Karpas-422 (cell line): Measurements from ENCODE around the gene ITIH3. TPM values are rescaled to one million over a fixed set of nuclear protein-coding genes. Genes with fewer than 3 reads are reported as not detected.

Source experiments
- DNase-seq: peaks from one replicate; pipeline ENCODE4 v3.0.0-alpha.2; 2015
- H2AFZ ChIP-seq: fragments of 200-600 bp; sonication (generic); 2 replicates; pipeline ENCODE4 v1.6.1; 2014; ENCODE audit warnings: antibody characterized with exemption, low read length, mixed read lengths
- H3K27ac ChIP-seq: fragments of 200-600 bp; sonication (generic); 2 replicates; pipeline ENCODE4 v1.5.1; 2014; ENCODE audit warnings: mild to moderate bottlenecking, low read length, moderate library complexity
- H3K27me3 ChIP-seq: fragments of 200-600 bp; sonication (generic); 2 replicates; pipeline ENCODE4 v1.6.1; 2014; ENCODE audit warnings: low read length, mixed read lengths
- H3K36me3 ChIP-seq: fragments of 200-600 bp; sonication (generic); 2 replicates; pipeline ENCODE4 v1.6.1; 2014; ENCODE audit warnings: low read length, mixed read lengths; ENCODE audit not compliant: insufficient read depth
- H3K4me1 ChIP-seq: fragments of 200-600 bp; sonication (generic); 2 replicates; pipeline ENCODE4 v1.6.1; 2014; ENCODE audit warnings: mild to moderate bottlenecking, low read length, mixed read lengths
- H3K4me2 ChIP-seq: fragments of 200-600 bp; sonication (generic); 2 replicates; pipeline ENCODE4 v1.6.1; 2014; ENCODE audit warnings: low read length, low read depth, mild to moderate bottlenecking; ENCODE audit not compliant: poor library complexity, severe bottlenecking
- H3K4me3 ChIP-seq: fragments of 200-600 bp; sonication (generic); 2 replicates; pipeline ENCODE4 v1.5.1; 2014; ENCODE audit warnings: mild to moderate bottlenecking, antibody characterized with exemption, low read length, mixed read lengths
- H3K79me2 ChIP-seq: fragments of 200-600 bp; sonication (generic); 2 replicates; pipeline ENCODE4 v1.6.1; 2014; ENCODE audit warnings: mild to moderate bottlenecking, low read length, mixed read lengths
- H3K9ac ChIP-seq: fragments of 200-600 bp; sonication (generic); 2 replicates; pipeline ENCODE4 v1.6.0; 2014; ENCODE audit warnings: low read length
- H3K9me2 ChIP-seq: fragments of 200-600 bp; sonication (generic), shearing (Covaris generic); replicated peaks from 2 replicates; pipeline ENCODE4 v1.6.0; 2014; ENCODE audit warnings: mild to moderate bottlenecking, low read length, moderate library complexity; ENCODE audit not compliant: insufficient read depth
- H3K9me3 ChIP-seq: fragments of 300-700, 200-600 bp; sonication (generic); 2 replicates; pipeline ENCODE4 v1.6.1; 2014; ENCODE audit warnings: low read length, mixed read lengths
- H4K20me1 ChIP-seq: fragments of 200-600 bp; sonication (generic); 2 replicates; pipeline ENCODE4 v1.6.1; 2014; ENCODE audit warnings: mild to moderate bottlenecking, antibody characterized with exemption, low read length, low read depth; ENCODE audit not compliant: insufficient read depth
- total RNA-seq: library from RNA; depleted of rRNA; stranded (reverse); fragments of >200 nt; shearing (Covaris generic); gene quantifications from 2 replicates; pipeline ENCODE4 v1.2.3, GENCODE V29; 2014; ENCODE audit warnings: low replicate concordance; rRNA removed

Gene ITIH3
- not detected in 2 replicates for total RNA-seq

- H3K9ac ChIP-seq: no peak within 1 kb of the TSS
Measured at GRCh38 chr3:52794612-52795099, at the start of gene ITIH3. ITIH3 (plus strand) TSS chr3:52794796; CDS start chr3:52794804, 8 bp downstream.

GRCh38 chr3:52752045-52752660 is 42.4 kb upstream of the ITIH3 start:
- Histone ChIP-seq H3K9ac (no peak overlapping the region), H3K27me3 (no peaks in the 10 kb centered on the region), H2AFZ (no peak overlapping the region), H3K9me3 (no peaks in the 10 kb centered on the region), H3K4me2 (peak overlapping the region; percentile 26), H4K20me1 (no peaks in the 10 kb centered on the region), H3K79me2 (no peaks in the 10 kb centered on the region), H3K9me2 (no peaks in the 10 kb centered on the region), H3K4me3 (no peak overlapping the region), H3K4me1 (peaks cover 11% of the 10 kb centered on the region), H3K36me3 (peaks cover 30% of the 10 kb centered on the region), H3K27ac (peak overlapping the region; percentile 17; the same call in 1 of the 2 replicates)
- DNase-seq: no peak

More at GRCh38 chr3:52794612-52795099, at the start of gene ITIH3:
- Histone ChIP-seq H4K20me1 (no peaks in the 10 kb centered on the region), H3K27ac (no peak within 1 kb of the TSS), H3K9me3 (no peaks in the 10 kb centered on the region), H3K4me1 (no peaks in the 10 kb centered on the region), H3K9me2 (no peaks in the 10 kb centered on the region), H3K79me2 (no peaks in the 10 kb centered on the region), H2AFZ (no peak within 1 kb of the TSS), H3K36me3 (no peaks in the 10 kb centered on the region), H3K27me3 (no peaks in the 10 kb centered on the region), H3K4me3 (no peak within 1 kb of the TSS), H3K4me2 (no peak within 1 kb of the TSS)
- no peak for DNase-seq

- H3K4me2 ChIP-seq: no peak overlapping the region
- H3K27ac ChIP-seq: no peak overlapping the region
- peaks cover 31% of the 10 kb centered on the region; the same call in 1 of the 2 replicates for H3K36me3 ChIP-seq
- no peaks in the 10 kb centered on the region for H3K79me2 ChIP-seq
- peaks cover 11% of the 10 kb centered on the region for H3K4me1 ChIP-seq
- H4K20me1 ChIP-seq: no peaks in the 10 kb centered on the region
- H3K9me2 ChIP-seq: no peaks in the 10 kb centered on the region
- no peaks in the 10 kb centered on the region for H3K9me3 ChIP-seq
- H3K4me3 ChIP-seq: no peak overlapping the region
- no peak overlapping the region for H3K9ac ChIP-seq
- no peaks in the 10 kb centered on the region for H3K27me3 ChIP-seq
- no peak overlapping the region for H2AFZ ChIP-seq
- DNase-seq: no peak
Measured at GRCh38 chr3:52754373-52754772, 40.2 kb upstream of the ITIH3 start.

- no peaks in the 10 kb centered on the region for H3K79me2 ChIP-seq
- no peaks in the 10 kb centered on the region for H3K9me3 ChIP-seq
- no peak for DNase-seq
- H2AFZ ChIP-seq: no peak overlapping the region
- H3K9me2 ChIP-seq: no peaks in the 10 kb centered on the region
- H3K27me3 ChIP-seq: no peaks in the 10 kb centered on the region
- no peak overlapping the region for H3K4me3 ChIP-seq
- H3K4me2 ChIP-seq: no peak overlapping the region
- peaks cover 11% of the 10 kb centered on the region for H3K4me1 ChIP-seq
- H3K9ac ChIP-seq: no peak overlapping the region
- peaks cover 43% of the 10 kb centered on the region for H3K36me3 ChIP-seq
- no peaks in the 10 kb centered on the region for H4K20me1 ChIP-seq
- H3K27ac ChIP-seq: no peak overlapping the region
Measured at GRCh38 chr3:52756141-52756540, 38.5 kb upstream of the ITIH3 start.

- Histone ChIP-seq H3K4me3 (no peak overlapping the region), H3K27me3 (no peaks in the 10 kb centered on the region), H3K27ac (no peak overlapping the region), H3K4me2 (no peak overlapping the region), H4K20me1 (no peaks in the 10 kb centered on the region), H3K4me1 (no peaks in the 10 kb centered on the region), H3K9me2 (no peaks in the 10 kb centered on the region), H2AFZ (no peak overlapping the region), H3K9me3 (no peaks in the 10 kb centered on the region), H3K36me3 (peaks cover 53% of the 10 kb centered on the region), H3K9ac (no peak overlapping the region), H3K79me2 (peaks cover 10% of the 10 kb centered on the region)
- DNase-seq: no peak
Measured at GRCh38 chr3:52763466-52763865, 31.1 kb upstream of the ITIH3 start.

- Histone ChIP-seq H3K9me3 (no peaks in the 10 kb centered on the region), H3K27me3 (no peaks in the 10 kb centered on the region), H3K9me2 (no peaks in the 10 kb centered on the region), H3K79me2 (peaks cover 32% of the 10 kb centered on the region), H4K20me1 (no peaks in the 10 kb centered on the region), H3K4me2 (peak overlapping the region; percentile 89), H3K36me3 (peaks cover 20% of the 10 kb centered on the region; the same call in 1 of the 2 replicates), H3K9ac (peak overlapping the region; percentile 74), H3K4me3 (peak overlapping the region; percentile 75), H3K27ac (no peak overlapping the region), H2AFZ (no peak overlapping the region), H3K4me1 (peaks cover 15% of the 10 kb centered on the region)
- no peak for DNase-seq
Measured at GRCh38 chr3:52769786-52770455, 24.7 kb upstream of the ITIH3 start.

- peak within 1 kb of the TSS; percentile 96 for H2AFZ ChIP-seq
- H3K9ac ChIP-seq: peak within 1 kb of the TSS; percentile 74
- no peaks in the 10 kb centered on the region for H4K20me1 ChIP-seq
- H3K9me3 ChIP-seq: no peaks in the 10 kb centered on the region
- no peaks in the 10 kb centered on the region for H3K9me2 ChIP-seq
- H3K27ac ChIP-seq: peak within 1 kb of the TSS; percentile 58
- peak within 1 kb of the TSS; percentile 89 for H3K4me2 ChIP-seq
- peaks cover 15% of the 10 kb centered on the region for H3K4me1 ChIP-seq
- peak within 1 kb of the TSS; percentile 75 for H3K4me3 ChIP-seq
- peaks cover 32% of the 10 kb centered on the region for H3K79me2 ChIP-seq
- peaks cover 15% of the 10 kb centered on the region; the same call in 1 of the 2 replicates for H3K36me3 ChIP-seq
- peak; percentile 97 for DNase-seq
- no peaks in the 10 kb centered on the region for H3K27me3 ChIP-seq
Measured at GRCh38 chr3:52770496-52771333, 23.9 kb upstream of the ITIH3 start, which contains the start of gene NEK4. NEK4 (minus strand) TSS chr3:52770940; CDS start chr3:52770746, 194 bp downstream.
